Transverse colon (tissue), 3 donors: Measurements from ENCODE around the gene RIMBP2.

Experiments used
- EP300 ChIP-seq: sonication (generic); formaldehyde crosslinking; IDR thresholded peaks from one replicate; pipeline ENCODE4 v1.6.1; 2017; ENCODE audit warnings: antibody characterized with exemption, low read depth
- TF ChIP-seq, protein P1 (sequence below), 5 experiments: fragments of 200-600 bp in 3 of 5; fragments of 450-650 bp in 2 of 5; sonication (generic) in 3 of 5; IDR thresholded peaks; 1 replicate in 2 of 5; 2 replicates in 3 of 5; pipeline ENCODE4 v1.5.1; 2016 to 2017; ENCODE audit warnings: antibody characterized with exemption in 5 of 5, inconsistent platforms in 3 of 5, mild to moderate bottlenecking in 2 of 5, moderate library complexity in 1 of 5

DNA sequence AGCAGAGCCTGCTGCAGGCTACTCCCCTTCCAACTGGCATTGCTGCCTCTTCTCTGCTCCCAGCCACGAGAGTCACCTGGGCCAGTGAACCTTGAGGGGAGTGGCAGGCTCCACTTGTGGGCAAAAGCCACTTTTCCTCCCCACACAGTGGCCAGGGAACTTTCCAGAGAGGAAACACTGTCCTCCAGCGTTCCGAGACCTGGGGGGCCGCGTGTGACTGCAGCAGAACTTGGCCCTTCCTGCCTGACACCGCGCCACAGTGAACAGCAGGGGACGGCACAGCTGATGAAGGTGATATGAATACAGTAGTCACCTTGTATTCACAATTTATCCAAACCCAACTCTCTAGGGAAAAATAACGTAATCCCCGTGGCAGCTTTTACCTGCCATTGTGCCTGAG lies 263.6 kb downstream of the RIMBP2 start:
- TF ChIP-seq, protein P1, sequence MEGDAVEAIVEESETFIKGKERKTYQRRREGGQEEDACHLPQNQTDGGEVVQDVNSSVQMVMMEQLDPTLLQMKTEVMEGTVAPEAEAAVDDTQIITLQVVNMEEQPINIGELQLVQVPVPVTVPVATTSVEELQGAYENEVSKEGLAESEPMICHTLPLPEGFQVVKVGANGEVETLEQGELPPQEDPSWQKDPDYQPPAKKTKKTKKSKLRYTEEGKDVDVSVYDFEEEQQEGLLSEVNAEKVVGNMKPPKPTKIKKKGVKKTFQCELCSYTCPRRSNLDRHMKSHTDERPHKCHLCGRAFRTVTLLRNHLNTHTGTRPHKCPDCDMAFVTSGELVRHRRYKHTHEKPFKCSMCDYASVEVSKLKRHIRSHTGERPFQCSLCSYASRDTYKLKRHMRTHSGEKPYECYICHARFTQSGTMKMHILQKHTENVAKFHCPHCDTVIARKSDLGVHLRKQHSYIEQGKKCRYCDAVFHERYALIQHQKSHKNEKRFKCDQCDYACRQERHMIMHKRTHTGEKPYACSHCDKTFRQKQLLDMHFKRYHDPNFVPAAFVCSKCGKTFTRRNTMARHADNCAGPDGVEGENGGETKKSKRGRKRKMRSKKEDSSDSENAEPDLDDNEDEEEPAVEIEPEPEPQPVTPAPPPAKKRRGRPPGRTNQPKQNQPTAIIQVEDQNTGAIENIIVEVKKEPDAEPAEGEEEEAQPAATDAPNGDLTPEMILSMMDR (IDR thresholded peaks at IDR 0.05), result no peak
- TF ChIP-seq EP300, result no peak
